ENCODE data around the gene ZBTB32.

The ZBTB32 gene

GRCh38 chr19:35759697-35760096 lies 55.3 kb downstream of the ZBTB32 start:
- Histone ChIP-seq H3K18ac (ENCODE audit: low read depth in 1 of 2, low read length in 2 of 2) (no peak overlapping the region), H3K14ac (ENCODE audit: low read length in 2 of 2) (no peak overlapping the region), H2BK15ac (ENCODE audit: low read depth, poor library complexity, severe bottlenecking) (no peak overlapping the region), H2AFZ (ENCODE audit: low read depth, low read length) (no peak overlapping the region), H2BK120ac (ENCODE audit: low read depth, low read length) (no peak overlapping the region), H3K4me2 (ENCODE audit: low read length, poor library complexity, severe bottlenecking) (no peak overlapping the region), H2BK12ac (ENCODE audit: low read length in 2 of 2) (no peak overlapping the region), H3K9me3 (ENCODE audit: control insufficient read depth, low read length) (no peaks in the 10 kb centered on the region), H3K27ac (ENCODE audit: low read length, poor library complexity, severe bottlenecking) (no peak overlapping the region), H3K79me1 (replicated peaks; ENCODE audit: low read length, poor library complexity, severe bottlenecking) (peaks cover 29% of the 10 kb centered on the region), H2BK5ac (ENCODE audit: low read depth, low read length, poor library complexity, severe bottlenecking) (no peak overlapping the region), H3K4me3 (ENCODE audit: insufficient read depth in 1 of 2, low read depth in 1 of 2, low read length in 2 of 2) (peak overlapping the region in 1 of 2 experiments; percentile 99), H4K91ac (ENCODE audit: low read length) (no peak overlapping the region), H3K9ac (ENCODE audit: low read length) (peak overlapping the region; percentile 18), H3K23ac (ENCODE audit: low read length in 2 of 2) (no peak overlapping the region), H3K4ac (ENCODE audit: low read depth in 1 of 2, low read length in 2 of 2) (no peak overlapping the region), H4K8ac (ENCODE audit: low read length) (no peak overlapping the region), H2AK5ac (ENCODE audit: low read length, severe bottlenecking) (no peak overlapping the region), H3K36me3 (ENCODE audit: control insufficient read depth in 1 of 2, insufficient read depth in 2 of 2, low read depth in 1 of 2, low read length in 2 of 2) (peaks cover 38 to 53% of the 10 kb centered on the region in 2 experiments), H3K27me3 (ENCODE audit: control insufficient read depth in 1 of 2, insufficient read depth in 1 of 2, low read length in 2 of 2) (no peaks in the 10 kb centered on the region), H3K4me1 (ENCODE audit: control insufficient read depth, insufficient read depth, low read depth, low read length) (peaks cover 38% of the 10 kb centered on the region)
- 100% methylated on average over 2 of the region's 2 CpGs for WGBS
- no peak for DNase-seq

- Histone ChIP-seq H3K36me3 (ENCODE audit: control insufficient read depth in 1 of 2, insufficient read depth in 2 of 2, low read depth in 1 of 2, low read length in 2 of 2) (peaks cover 49 to 51% of the 10 kb centered on the region in 2 experiments), H3K4me1 (ENCODE audit: control insufficient read depth, insufficient read depth, low read depth, low read length) (peaks cover 31% of the 10 kb centered on the region), H3K18ac (ENCODE audit: low read depth in 1 of 2, low read length in 2 of 2) (no peak overlapping the region), H3K4me2 (ENCODE audit: low read length, poor library complexity, severe bottlenecking) (no peak overlapping the region), H4K91ac (ENCODE audit: low read length) (no peak overlapping the region), H2BK15ac (ENCODE audit: low read depth, poor library complexity, severe bottlenecking) (no peak overlapping the region), H2AFZ (ENCODE audit: low read depth, low read length) (no peak overlapping the region), H3K27me3 (ENCODE audit: control insufficient read depth in 1 of 2, insufficient read depth in 1 of 2, low read length in 2 of 2) (no peaks in the 10 kb centered on the region), H3K27ac (ENCODE audit: low read length, poor library complexity, severe bottlenecking) (no peak overlapping the region), H3K4me3 (ENCODE audit: insufficient read depth in 1 of 2, low read depth in 1 of 2, low read length in 2 of 2) (no peak overlapping the region), H3K23ac (ENCODE audit: low read length in 2 of 2) (no peak overlapping the region), H2BK12ac (ENCODE audit: low read length in 2 of 2) (no peak overlapping the region), H3K4ac (ENCODE audit: low read depth in 1 of 2, low read length in 2 of 2) (no peak overlapping the region), H2BK120ac (ENCODE audit: low read depth, low read length) (no peak overlapping the region), H3K79me1 (replicated peaks; ENCODE audit: low read length, poor library complexity, severe bottlenecking) (peaks cover 26% of the 10 kb centered on the region), H2AK5ac (ENCODE audit: low read length, severe bottlenecking) (no peak overlapping the region), H3K14ac (ENCODE audit: low read length in 2 of 2) (no peak overlapping the region), H2BK5ac (ENCODE audit: low read depth, low read length, poor library complexity, severe bottlenecking) (no peak overlapping the region), H3K9me3 (ENCODE audit: control insufficient read depth, low read length) (no peaks in the 10 kb centered on the region), H4K8ac (ENCODE audit: low read length) (no peak overlapping the region), H3K9ac (ENCODE audit: low read length) (no peak overlapping the region)
- over 99% methylated on average over 4 of the region's 4 CpGs for WGBS
- DNase-seq: no peak
These were observed 56.5 kb downstream of the ZBTB32 start for GRCh38 chr19:35760711-35761349.

GRCh38 chr19:35764432-35765315 lies 60.3 kb downstream of the ZBTB32 start:
- Histone ChIP-seq H3K27me3 (ENCODE audit: control insufficient read depth in 1 of 2, insufficient read depth in 1 of 2, low read length in 2 of 2) (no peaks in the 10 kb centered on the region), H3K4me3 (ENCODE audit: insufficient read depth in 1 of 2, low read depth in 1 of 2, low read length in 2 of 2) (no peak overlapping the region), H2BK12ac (ENCODE audit: low read length in 2 of 2) (no peak overlapping the region), H3K79me1 (replicated peaks; ENCODE audit: low read length, poor library complexity, severe bottlenecking) (peaks cover 30% of the 10 kb centered on the region), H2AK5ac (ENCODE audit: low read length, severe bottlenecking) (no peak overlapping the region), H3K23ac (ENCODE audit: low read length in 2 of 2) (no peak overlapping the region), H2BK15ac (ENCODE audit: low read depth, poor library complexity, severe bottlenecking) (no peak overlapping the region), H3K14ac (ENCODE audit: low read length in 2 of 2) (no peak overlapping the region), H3K9ac (ENCODE audit: low read length) (no peak overlapping the region), H4K8ac (ENCODE audit: low read length) (no peak overlapping the region), H3K27ac (ENCODE audit: low read length, poor library complexity, severe bottlenecking) (no peak overlapping the region), H4K91ac (ENCODE audit: low read length) (no peak overlapping the region), H3K9me3 (ENCODE audit: control insufficient read depth, low read length) (no peaks in the 10 kb centered on the region), H3K36me3 (ENCODE audit: control insufficient read depth in 1 of 2, insufficient read depth in 2 of 2, low read depth in 1 of 2, low read length in 2 of 2) (peaks cover 60 to 67% of the 10 kb centered on the region in 2 experiments), H2BK120ac (ENCODE audit: low read depth, low read length) (no peak overlapping the region), H3K4me2 (ENCODE audit: low read length, poor library complexity, severe bottlenecking) (no peak overlapping the region), H3K4ac (ENCODE audit: low read depth in 1 of 2, low read length in 2 of 2) (no peak overlapping the region), H2BK5ac (ENCODE audit: low read depth, low read length, poor library complexity, severe bottlenecking) (no peak overlapping the region), H2AFZ (ENCODE audit: low read depth, low read length) (no peak overlapping the region), H3K18ac (ENCODE audit: low read depth in 1 of 2, low read length in 2 of 2) (no peak overlapping the region), H3K4me1 (ENCODE audit: control insufficient read depth, insufficient read depth, low read depth, low read length) (peaks cover 19% of the 10 kb centered on the region)
- WGBS: 98% methylated on average over 15 of the region's 17 CpGs
- no peak for DNase-seq

Measured in mesenchymal stem cell (in vitro differentiated cells and primary cell).